GM12873 (cell line): ENCODE results near the gene BCL11B.

Experiments used
- TF ChIP-seq, protein P1 (sequence below): IDR thresholded peaks from 2 replicates; pipeline ENCODE4 v1.5.1; 2012; ENCODE audit warnings: low read depth, mild to moderate bottlenecking, moderate library complexity, low read length, control low read depth; ENCODE audit not compliant: insufficient read depth; ENCODE audit errors: missing control alignments

BCL11B gene

DNA sequence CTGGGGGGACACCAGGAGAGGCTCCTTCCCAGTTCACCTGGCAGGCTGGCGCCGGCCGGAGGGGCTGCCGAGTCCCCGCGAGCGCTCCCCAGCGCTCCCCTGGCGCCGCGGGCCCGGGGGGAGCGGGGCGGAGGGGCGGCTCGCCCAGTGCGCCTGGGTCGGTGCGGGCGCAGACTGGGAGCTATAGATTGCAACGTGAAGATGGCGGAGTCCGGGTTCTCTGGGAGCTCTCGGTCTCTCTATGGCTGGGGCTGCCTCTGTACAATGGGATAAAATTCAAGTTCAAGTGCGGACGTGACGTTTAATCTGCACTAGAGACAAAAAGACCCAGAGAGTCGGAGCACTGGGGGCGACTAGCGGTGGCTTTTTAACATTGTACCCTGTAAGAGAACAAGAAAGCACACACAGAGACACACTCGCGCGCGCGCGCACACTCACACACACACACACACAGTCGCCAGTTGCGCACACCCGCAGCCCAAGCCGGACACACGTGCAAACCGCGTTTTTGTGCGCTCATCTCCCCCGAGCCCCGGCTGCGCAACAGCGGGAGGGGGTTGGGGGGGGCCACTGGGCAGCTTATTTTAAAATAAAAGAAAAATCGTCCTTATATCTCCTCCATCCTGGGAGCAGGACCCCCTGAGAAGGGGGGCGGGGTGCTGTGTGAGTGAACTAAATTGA, at the start of gene BCL11B:
TSS of gene BCL11B (minus strand) at position 247 of the 681 bp plus-strand sequence. CDS start 979 bp downstream, outside the sequence.
- TF ChIP-seq, protein P1, sequence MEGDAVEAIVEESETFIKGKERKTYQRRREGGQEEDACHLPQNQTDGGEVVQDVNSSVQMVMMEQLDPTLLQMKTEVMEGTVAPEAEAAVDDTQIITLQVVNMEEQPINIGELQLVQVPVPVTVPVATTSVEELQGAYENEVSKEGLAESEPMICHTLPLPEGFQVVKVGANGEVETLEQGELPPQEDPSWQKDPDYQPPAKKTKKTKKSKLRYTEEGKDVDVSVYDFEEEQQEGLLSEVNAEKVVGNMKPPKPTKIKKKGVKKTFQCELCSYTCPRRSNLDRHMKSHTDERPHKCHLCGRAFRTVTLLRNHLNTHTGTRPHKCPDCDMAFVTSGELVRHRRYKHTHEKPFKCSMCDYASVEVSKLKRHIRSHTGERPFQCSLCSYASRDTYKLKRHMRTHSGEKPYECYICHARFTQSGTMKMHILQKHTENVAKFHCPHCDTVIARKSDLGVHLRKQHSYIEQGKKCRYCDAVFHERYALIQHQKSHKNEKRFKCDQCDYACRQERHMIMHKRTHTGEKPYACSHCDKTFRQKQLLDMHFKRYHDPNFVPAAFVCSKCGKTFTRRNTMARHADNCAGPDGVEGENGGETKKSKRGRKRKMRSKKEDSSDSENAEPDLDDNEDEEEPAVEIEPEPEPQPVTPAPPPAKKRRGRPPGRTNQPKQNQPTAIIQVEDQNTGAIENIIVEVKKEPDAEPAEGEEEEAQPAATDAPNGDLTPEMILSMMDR, result peak; percentile 58

DNA sequence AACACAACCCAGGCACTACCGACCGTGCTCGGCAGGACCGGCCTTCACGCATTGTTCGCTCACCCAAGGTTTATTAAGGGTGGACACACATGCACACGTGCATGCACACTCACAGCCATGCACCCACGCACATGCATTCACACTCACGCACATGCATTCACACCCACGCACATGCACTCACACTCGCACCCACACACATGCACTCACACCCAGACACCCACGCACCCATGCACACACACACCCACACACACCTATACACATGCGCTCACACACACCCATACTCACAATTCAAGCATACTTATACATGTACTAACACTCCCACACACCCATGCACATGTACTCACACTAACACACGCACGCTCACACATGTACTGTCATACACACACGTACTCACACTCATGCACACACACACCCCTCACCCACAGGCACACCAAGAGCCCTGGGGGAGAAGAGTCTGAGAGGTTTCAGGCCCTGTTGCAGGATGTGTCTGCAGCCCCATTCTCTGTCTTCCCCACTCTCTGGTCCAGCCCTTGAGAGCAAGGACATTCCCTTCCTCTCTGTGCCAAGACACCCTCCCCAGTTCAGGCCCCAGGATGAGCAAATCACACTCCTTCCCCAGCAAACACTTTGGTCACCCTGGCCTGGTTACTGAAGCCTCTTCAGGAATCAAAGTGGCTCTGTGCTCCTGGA, 49.4 kb upstream of the BCL11B start:
- TF ChIP-seq, protein P1, result no peak

DNA sequence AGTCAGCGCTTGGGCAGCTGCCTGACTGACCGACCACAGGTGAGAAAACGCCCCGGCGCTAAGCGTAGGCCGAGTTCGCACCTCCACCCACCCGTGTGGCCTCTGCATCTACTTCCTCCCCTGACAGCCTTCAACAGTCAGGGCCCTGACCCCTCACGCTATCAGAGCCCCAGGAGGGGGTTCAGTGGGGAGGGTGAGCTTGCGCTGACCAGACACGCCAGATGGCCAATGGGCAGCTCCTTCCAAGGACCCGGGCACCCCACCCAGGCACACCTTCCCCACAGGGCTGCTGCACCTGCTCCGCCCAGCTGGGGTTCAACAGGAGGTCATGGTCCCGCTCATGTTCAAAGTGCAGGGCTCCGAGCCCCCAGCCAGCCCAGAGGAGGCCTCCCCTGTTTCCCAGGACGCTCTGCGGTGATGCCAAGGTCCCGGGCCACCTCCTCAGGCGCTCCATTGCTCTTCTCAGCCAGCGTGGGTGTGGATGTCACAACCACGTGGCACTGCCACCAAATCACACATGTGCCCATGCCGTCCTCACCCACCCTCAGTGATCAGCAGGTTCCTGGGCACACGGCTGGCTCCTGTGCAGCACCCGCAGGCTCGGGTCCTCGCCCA, 48.7 kb upstream of the BCL11B start:
- TF ChIP-seq, protein P1, result no peak

DNA sequence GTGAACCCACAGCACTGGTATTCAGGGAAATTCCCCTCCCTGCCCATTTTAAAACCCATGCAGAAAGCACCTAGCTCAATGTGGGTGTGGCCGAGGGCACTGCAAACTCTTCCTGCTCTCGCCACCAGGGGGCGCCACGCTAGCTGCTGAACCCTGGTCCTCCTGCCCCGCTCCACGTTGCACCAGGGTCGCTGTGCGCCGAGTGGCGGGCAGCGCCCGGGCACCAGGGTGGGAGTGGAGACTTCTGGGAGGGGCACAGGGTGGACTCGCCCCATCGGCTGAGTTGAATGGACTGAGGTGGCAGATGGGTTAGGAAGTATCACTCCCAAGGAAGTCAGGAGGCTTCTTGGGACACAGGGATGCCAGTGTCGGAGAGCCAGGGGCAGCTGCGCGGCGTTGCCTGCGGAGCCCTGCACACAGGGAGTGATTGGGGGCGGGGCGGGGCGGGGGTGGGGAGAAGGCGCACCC, 48.1 kb upstream of the BCL11B start:
- TF ChIP-seq, protein P1, result peak; percentile 90

DNA sequence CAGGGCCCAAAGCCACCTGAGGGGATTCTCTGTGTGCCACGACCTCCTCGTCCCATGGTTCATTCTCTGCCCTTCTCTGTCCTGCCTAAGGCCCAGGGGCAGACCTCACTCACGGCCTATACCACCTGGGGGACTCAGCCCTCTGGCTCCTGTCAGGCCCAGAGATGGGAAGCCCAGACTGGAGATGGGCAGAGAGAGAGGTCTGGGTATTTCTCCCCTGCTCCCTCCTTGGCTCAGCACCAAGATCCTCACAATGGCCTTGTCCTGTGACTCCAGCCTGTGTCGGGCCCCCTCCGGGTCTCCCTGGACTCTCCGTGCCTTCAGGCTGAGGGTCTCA, 46.9 kb upstream of the BCL11B start:
- TF ChIP-seq, protein P1, result no peak

DNA sequence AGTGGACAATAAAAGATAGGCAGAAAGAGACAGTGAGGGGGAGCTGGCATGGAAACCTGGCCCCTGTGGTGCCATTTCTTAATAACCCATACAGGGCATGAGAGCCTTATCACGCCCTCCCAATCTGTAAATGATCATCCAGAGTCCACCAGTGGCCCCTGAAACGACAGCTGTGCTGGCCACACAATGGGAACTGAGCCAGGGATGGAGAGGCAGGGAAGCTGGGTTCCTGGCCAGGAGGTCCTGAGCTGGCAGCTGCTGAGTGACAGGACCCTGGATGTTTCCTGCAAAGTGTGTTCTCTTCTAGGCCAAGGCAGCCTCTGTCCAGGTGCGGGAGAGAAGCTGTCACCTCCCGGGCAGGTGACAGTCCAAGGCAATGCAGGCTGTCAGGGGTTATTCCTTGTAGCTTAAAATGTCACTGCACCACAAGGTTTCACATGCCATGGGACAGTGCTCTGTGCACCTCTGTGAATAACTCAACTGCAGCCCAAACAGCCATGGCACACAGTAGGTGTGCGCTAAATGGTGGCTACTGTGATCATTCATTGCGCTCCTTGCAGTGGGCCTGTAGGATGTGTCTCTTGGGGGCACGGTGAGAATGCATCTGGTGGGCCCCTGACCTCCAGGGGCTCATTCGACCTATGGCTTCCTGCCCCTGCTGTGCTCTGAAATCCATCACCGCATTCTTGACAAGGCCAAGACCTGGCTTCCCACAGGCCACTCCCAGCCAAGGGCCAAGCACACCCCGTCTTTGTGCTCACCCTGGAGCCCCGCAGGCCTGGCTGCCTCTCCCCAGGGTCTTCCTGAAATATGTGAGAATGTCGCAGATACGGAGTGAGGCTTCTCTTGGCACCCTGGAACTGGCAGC, 46.3 kb upstream of the BCL11B start:
- TF ChIP-seq, protein P1, result no peak
